HG02938 (cell line): ENCODE data around the gene CCDC187.

Source experiments
- ATAC-seq: cut with Tn5 transposase; IDR thresholded peaks from one replicate; pipeline ENCODE4 v1.9.1; 2021; ENCODE audit warnings: mild to moderate bottlenecking, moderate library complexity; ENCODE audit not compliant: unreplicated experiment

The CCDC187 gene

GRCh38 chr9:136300016-136300545 is 3.8 kb downstream of the CCDC187 start:
- ATAC-seq: no peak

DNA sequence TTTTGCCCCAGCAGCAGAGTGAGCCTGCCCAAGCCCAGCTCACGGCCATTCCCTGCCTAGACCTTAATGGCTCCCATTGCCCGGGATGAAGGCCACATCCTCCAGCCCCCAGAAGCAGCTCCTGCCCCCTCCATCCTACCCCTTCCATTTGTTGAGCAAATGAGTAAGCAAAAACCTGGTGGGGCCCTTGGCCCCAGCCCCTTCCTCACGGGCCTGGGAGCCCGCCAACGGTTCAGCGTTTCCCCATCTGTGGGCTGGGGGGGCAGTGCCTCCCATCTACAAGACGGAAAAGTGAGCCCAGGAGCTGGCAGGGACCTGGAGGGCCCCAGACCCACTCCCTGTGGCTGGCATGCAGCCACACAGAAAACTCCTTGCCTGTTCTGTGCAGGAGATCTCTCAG is 4.4 kb downstream of the CCDC187 start:
- ATAC-seq: no peak

- ATAC-seq: no peak
Observed at GRCh38 chr9:136299116-136299515, 4.8 kb downstream of the CCDC187 start.

DNA sequence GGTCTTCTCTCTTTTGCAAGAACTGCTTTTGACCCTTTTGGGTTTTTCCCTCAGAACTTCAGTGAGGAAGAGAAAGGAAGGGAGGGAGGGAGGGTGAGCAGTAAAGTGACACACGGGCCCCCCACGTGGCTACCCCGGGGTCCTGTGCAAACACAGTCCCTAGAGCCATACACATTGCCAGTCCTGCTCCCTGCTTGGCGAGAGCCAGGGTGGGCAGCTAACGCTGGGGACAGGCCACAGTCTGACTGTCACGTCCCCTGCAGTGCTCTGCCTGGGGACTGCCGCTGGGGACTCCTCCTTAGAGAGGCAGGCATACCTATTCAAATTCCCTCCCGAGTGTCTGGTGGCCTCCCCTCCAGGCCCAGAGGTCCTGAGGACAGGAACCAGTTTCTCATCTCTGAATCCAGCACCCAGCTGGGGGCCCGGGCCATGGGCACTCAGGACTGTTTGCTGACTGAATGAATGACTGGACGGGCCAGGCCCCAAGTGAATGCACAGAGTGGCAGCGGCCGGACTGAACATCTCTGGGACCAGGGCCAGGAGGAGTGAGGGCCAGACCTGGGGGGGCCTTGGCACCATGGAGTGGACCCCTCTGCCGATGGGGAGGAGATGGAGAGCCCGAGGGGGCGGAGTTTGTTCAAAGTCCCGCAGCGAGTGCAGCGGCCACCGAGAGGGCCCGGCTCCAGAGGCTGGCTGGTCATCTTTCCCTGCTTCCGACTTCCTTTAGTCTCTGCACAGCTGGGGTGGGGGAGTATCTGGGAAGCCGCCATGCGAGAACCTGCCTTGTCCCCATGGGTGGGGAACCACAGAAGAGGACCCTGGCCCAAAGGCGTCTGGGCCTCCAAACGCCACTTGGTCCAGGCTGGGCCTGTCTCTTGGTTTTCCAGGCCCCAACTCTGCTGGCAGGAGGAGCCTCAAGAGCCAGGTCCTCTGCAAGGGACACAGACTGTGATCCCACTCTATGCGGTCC is 5.8 kb downstream of the CCDC187 start:
- no peak for ATAC-seq

- no peak for ATAC-seq
Observed at GRCh38 chr9:136297016-136297691, 6.7 kb downstream of the CCDC187 start.

DNA sequence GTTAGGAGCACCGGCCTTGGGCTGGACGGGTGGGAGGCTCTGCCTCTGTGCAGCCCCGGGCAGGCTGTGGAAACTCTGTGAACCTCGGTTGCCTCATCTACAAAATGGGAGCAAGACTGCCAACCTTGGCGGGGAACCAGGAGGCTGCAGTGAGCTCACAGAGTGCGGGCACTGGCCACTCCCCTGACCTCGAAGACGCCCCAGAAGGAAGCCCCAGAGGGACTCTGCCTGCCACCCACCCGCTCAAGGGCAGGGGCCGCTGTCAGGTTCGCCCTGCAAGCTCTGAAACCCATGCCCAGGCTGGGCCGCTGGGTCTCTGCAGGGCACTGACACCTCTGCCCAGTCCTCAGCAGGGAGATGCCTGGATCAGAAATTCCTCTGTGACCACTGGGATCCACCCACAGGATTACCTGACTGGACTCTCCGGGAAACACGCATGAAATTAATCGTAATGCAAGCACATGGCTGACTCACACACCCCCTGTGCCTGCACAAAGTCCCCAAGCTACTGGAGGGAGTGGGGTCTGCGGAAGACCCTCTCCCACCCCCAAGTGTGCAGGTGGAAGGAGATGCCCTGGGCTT is 7.4 kb downstream of the CCDC187 start:
- no peak for ATAC-seq

- ATAC-seq: no peak
Observed at GRCh38 chr9:136295542-136296433, 8.1 kb downstream of the CCDC187 start.

- no peak for ATAC-seq
Observed at GRCh38 chr9:136295055-136295454, 8.8 kb downstream of the CCDC187 start.

DNA sequence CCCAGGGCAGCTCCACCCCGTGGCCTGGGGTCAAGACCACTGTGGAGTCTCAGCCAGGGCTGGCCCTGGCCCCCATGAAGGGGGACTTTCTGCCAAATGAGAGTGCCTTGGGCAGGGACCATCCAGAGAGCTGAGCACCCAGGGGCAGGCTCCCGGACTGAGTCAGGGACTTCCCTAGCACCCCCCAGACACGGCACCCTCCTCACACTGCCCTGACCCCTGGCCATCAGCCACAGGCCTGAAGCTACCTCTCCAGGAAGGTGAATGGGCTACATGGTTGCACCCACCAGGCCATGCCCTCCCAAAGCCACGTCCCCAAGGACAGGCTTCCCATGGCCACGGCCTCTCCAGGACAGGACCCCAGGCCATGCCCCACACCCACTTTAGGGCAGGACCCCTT is 9.5 kb downstream of the CCDC187 start:
- no peak for ATAC-seq

DNA sequence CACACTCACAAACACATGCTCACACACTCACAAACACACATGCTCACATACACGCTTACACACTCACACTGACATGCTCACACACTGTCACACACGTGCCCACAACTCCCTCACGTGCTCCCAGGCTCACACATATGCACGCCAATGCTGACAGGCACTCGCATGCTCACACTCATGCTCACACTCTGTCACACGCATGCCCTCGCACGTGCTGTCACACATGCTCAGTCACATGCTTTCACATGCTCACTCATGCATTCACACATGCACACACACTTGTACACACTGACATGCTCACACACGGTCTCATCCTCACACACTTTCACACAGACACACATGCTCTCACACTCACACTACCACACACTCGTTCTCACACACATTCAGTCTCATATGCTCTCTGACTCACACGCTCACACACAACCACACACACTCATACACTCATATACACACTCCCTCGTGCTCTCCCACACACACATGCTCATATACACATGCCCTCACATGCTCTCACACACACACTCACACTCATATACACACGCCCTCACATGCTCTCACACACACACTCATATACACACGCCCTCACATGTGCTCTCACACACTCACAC is 10.3 kb downstream of the CCDC187 start:
- no peak for ATAC-seq

DNA sequence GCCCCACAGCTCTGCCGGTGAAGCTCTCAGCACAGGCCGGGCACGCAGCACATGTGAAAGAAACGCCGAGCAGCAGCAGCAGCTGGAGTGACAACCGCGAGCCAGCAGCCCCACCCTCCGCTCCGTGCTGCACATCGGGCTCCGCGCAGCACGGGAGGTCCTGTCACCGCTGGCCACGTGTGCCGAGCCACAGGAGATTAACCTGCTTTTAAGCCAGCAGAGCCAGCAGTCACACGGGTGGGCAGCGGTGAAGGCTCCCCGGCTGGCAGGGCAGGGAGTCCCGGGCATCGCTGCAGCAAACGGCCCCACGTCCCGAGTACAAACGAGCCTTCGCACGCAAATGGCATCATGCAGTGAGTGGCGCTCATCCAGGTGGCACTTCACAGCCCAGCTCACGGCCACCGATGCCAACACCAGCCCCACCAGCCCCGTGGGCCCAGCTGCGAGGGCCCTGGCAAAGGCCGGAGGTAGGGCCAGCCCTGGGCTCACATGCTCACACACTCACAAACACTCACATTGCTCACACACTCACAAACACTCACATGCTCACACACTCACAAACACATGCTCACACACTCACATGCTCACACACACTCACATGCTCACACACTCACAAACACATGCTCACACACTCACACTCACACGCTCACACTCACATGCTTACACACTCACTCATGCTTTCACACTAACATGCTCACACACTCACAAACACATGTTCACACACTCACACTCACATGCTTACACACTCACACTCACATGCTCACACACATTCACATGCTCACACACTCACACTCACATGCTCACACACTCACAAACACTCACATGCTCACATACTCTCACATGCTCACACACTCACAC is 11.1 kb downstream of the CCDC187 start:
- no peak for ATAC-seq

- no peak for ATAC-seq
Observed at GRCh38 chr9:136292026-136292538, 11.8 kb downstream of the CCDC187 start.

DNA sequence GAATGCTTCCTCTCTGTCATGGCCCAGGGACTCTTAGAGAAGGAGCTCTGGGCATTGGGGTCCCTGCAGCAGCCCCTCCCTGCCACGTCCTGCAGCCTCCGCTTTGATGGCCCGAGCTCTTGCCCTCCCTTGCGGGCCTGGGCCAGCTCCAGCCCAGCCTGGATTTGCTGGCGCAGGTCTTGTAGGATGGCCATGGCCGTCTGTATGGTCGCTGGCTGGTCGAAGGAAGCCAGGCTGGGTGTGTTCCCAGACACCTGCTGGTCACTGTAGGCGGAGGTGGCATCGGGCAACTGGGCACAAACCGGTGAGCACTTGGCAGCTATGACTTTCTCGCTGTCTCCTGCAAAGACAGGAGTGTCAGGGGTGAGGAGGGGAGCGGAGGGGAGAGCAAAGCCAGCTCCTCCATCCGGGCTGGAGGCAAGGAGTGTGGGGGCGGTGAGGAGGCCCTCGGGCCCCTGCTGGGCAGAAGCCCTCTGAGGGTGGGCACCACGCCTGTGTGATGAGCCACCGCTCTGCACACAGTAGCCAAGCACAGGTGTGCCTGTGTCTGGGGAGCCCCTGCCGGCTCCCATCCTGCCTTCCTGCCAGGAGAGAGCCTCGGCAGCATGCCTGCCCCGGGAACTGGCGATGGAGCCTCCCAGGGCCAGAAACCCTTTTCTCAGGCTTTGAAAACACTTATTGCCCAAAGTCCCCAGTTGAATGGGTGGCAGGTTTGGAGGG is 12.4 kb downstream of the CCDC187 start:
- no peak for ATAC-seq

DNA sequence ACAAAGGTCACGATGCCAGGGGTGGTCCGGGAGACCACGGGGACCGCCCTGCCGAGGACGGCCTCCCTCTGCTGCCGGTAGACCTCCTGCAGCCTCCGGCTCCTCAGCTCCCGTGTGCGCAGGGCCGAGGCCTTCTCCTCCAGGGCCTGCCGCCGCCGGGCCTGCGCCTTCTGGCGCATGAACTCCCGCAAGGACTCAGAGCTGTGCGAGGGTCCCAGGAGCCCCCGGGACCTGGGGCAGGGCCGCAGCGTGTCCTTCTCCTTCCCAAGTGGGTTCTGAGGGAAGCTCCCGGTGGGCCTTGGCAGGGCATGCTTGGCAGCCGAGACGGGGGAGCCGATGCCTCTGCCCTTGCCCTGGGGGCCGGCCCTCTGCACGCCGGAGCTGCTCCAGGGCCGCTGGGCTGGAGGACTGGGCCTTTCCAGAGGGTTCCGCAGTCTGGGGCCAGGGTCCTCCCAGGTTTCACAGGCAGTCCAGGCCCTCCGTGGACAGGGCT is 13.3 kb downstream of the CCDC187 start:
- no peak for ATAC-seq

DNA sequence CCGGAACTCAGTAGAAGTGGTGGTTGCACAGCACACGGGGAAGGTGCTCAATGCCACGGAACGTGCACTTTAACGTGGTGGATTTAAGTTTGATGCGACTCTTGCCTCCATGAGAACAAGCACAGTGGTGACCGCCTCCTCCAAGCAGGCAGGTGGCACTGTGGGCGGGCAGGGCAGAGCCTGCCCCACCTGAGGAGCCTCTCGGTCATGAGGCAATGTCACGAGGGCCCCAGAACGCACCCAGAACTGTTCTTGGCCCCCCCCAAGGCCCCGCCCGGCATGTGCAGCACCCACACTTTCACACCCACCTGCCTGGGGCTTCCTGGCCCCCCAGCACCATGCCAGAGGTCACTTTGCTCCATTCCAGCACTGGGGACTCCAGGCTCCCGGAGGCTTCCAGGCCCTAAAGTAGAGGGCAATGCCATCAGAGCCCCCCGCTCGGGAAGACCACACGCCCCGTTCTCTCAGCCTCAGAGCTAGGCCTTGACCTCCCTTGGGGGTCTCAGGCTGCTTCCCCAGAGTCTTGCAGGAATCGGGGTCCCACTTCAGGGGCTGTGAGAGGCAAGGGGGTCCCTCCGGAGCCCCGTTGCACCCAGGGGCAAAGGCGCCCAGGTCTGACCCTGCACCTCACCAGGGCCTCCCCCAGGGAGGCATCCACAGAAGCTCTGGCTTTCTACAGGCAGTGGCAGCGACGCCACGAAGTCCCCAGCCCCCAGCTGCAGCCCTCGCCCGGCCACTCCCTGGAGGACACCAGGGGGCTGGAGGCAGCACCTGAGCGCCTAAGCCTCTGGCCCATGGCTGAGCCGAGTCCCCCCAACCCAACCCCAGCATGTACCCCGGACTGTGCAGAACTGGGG is 14.0 kb downstream of the CCDC187 start:
- ATAC-seq: no peak

DNA sequence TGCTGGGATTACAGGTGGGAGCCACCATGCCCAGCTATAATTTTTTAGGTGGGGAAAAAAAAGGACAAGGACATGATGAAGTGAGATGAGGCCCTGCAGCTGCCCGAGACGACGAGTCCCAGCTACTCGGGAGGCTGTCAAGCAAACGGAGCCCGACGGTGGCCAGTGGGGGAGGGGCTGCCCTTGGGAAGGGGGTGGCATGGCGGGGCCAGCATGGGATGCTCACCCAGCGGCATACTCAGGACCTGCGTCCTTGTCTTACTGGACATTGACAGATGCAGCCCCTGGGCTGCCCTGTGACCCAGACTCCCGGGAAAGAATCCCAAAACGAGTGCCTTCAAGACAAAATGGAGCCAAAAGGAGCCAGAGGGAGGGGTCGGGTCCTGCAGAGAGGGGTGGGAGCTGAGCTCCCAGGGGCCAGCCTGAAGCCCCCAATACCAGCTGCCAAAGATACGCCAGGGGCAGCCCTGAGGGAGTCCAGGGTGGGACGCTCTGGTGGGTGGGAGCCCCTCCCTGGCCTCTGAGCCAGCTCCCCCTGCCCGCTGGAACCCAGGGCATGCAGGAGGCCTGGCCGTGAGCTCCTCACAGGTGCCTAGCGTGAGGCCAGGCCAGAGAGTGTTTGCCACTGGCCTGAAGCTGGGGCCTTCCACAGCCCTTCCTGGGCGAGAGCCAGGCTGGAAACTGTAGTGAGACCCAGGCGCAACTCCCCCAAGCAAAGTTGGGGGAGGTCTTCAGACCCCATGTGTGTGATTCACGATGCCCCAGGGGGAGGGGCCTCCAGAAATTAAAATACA is 15.7 kb downstream of the CCDC187 start:
- no peak for ATAC-seq
